Uterus (tissue), 2 donors: Measurements from ENCODE around the gene SRA1.

ENCODE experiments used
- POLR2A ChIP-seq, 2 donors: fragments of 450-650 bp; IDR thresholded peaks; one replicate each; pipeline ENCODE4 v1.6.1; 2016; ENCODE audit warnings: antibody characterized with exemption in 2 of 2, mild to moderate bottlenecking in 1 of 2, moderate library complexity in 1 of 2
- TF ChIP-seq, protein P1 (sequence below), 4 experiments: fragments of 200-600 bp in 2 of 4; fragments of 450-650 bp in 2 of 4; sonication (generic) in 2 of 4; IDR thresholded peaks; one replicate each; pipeline ENCODE4 v1.5.1; 2016 to 2019; ENCODE audit warnings: antibody characterized with exemption in 4 of 4, mild to moderate bottlenecking in 2 of 4, moderate library complexity in 1 of 4

DNA sequence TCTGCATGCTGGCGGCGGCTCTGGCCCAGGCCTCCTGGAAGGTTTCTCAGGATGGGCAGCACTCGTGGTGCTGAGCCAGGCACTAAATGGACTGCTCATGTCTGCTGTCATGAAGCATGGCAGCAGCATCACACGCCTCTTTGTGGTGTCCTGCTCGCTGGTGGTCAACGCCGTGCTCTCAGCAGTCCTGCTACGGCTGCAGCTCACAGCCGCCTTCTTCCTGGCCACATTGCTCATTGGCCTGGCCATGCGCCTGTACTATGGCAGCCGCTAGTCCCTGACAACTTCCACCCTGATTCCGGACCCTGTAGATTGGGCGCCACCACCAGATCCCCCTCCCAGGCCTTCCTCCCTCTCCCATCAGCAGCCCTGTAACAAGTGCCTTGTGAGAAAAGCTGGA, 10.6 kb upstream of the SRA1 start:
- TF ChIP-seq, protein P1, sequence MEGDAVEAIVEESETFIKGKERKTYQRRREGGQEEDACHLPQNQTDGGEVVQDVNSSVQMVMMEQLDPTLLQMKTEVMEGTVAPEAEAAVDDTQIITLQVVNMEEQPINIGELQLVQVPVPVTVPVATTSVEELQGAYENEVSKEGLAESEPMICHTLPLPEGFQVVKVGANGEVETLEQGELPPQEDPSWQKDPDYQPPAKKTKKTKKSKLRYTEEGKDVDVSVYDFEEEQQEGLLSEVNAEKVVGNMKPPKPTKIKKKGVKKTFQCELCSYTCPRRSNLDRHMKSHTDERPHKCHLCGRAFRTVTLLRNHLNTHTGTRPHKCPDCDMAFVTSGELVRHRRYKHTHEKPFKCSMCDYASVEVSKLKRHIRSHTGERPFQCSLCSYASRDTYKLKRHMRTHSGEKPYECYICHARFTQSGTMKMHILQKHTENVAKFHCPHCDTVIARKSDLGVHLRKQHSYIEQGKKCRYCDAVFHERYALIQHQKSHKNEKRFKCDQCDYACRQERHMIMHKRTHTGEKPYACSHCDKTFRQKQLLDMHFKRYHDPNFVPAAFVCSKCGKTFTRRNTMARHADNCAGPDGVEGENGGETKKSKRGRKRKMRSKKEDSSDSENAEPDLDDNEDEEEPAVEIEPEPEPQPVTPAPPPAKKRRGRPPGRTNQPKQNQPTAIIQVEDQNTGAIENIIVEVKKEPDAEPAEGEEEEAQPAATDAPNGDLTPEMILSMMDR (IDR thresholded peaks at IDR 0.05), result no peak
- no peak for TF ChIP-seq POLR2A (IDR thresholded peaks at IDR 0.05)
